Activated gamma-delta T cell treated with Interleukin-2 at 50 U/mL for 16 hours (primary cell): ENCODE results near the gene HELZ.
A peak's percentile ranks its signal among the peaks of the same experiment; 100 is the strongest.
"Not testable (repeated sequence)": the region's sequence is repeated elsewhere in the genome, so short reads cannot be mapped to it uniquely, and the experiment has no call there.

Experiments
- DNase-seq: peaks from one replicate; pipeline ENCODE4 v3.0.0-alpha.2; 2020

The HELZ gene

DNA sequence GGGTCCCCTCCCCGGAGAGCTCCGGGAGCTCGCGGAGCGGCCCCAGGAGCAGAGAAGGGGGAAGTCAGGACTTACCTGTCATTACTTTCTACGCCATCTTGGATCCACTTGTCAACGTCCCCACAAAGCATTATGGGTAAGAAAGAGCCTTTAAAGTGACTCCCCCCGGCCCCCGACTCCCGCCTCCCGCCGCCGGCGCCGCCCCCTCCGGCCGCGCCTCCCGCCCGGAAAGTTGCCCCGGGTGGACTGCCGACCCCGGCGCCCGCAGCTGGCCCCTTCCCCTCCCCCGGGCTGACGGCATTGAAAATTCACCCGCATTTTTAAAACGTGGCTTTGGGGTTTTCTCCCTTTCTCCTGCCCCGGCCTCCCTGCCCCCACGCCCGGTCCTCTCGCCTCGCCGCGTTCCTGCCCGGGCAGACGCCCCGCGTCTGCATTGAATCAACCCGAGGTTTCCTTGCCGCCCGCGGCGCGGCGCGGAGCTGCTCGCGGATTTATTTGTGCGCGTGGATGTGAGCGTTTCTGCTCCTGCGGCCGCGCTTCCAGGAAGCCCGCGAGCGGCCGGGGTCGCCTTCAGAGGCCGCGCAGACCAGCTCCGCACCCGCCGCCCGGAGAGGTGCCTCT, at the start of gene HELZ:
TSS of gene HELZ (minus strand) at position 124 of the 621 bp plus-strand sequence. CDS start 26,392 bp downstream, outside the sequence.
- peak; percentile 72 for DNase-seq

DNA sequence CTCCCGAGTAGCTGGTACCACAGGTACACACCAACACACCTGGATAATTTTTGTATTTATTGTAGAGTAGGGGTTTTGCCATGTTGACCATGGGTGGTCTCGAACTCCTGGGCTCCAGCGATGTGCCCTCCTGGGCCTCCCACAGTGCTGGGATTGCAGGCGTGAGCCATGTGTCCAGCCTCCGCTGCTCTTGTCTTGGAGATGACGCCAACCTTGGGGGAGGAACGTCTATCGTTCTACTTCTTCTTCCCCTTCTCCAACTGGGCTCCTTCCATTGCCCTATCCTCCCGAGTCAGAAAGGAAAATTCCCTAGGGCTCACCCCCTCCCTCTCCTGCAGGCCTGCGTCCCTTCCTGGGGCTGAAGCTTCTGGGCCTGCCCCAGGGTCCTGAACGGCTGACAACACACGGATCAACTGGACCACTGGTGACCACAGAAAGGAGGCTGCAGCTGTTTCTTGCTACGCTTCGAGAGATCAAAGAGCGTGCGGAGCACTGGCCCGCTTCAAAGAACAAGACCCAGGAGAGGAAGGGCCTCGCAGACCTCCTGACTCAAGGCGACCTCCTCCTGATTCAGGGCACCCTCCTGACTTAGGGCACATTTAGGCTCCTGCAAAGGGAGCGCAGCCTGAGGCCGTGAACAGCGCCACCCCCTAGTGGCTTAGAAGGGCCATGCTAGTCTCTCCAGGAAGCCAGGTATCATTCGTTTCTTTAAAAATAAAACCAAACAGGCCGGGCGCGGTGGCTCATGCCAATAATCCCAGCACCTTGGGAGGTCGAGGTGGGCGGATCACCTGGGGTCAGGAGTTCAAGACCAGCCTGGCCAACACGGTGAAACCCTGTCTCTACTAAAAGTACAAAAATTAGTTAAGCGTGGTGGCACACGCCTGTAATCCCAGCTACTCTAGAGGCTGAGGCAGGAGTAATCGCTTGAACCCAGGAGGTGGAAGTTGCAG, 48.5 kb upstream of the HELZ start:
- DNase-seq = peak; percentile 72

DNA sequence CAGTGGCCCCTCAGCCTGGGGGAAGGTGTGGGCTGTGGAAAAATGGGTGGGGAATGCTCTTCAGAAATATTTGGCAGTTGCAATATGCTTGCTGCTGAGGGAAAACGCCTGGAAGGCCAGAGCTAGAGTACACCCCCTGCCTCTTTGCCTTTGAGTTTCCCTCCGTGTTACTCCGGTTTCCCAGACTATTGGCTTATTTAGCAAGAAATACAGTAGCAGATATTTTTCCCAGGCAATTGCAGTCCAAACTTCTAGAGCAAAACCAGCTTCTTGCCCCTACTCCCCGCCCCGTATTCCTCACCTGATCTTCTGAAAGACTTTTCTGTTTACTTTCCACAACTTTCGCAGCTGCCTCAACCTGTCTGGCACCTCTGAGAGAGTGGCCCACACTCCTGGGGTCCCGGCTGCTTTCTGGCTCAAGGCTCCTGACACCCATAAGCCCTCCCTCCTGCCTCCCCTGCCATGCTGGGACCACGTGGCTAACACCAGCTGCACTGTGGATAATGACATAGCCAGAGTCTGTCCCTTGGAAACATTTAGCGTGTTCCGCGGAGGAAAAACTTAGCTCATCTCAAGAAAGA, 45.8 kb upstream of the HELZ start:
- no peak for DNase-seq

- no peak for DNase-seq
Observed at GRCh38 chr17:67290244-67290643, 45.2 kb upstream of the HELZ start.

DNA sequence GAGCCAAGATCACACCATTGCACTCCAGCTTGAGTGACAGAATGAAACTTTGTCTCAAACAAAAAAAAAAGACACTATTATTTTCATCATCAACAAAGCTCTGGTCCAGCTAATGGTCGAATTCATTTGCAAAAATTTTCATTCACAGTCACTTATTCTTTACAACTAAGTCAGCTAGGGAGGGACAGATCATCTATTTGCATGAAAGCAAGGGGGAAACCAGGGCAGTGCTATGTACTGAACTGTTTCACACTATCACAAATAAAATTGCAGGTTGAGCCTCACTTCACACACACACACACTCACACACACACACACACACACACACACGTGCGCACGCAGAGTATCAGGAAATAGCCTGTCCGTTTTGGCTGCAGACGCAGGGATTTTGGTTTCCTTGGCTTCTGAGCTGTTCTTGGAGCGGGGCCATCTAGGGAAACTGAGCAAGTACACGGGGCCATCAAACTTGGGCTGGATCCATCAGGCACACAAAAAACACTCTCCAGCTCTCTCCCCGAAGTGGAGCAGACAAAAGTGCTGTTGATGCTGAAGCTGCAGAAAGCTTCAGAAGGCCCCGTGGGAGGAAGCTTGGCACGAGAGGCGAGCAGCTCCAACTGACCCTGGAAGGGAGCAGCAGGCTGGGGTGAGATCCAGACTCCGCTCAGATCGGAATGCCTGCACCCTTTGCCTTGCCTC, 44.3 kb upstream of the HELZ start:
- DNase-seq = no peak

DNA sequence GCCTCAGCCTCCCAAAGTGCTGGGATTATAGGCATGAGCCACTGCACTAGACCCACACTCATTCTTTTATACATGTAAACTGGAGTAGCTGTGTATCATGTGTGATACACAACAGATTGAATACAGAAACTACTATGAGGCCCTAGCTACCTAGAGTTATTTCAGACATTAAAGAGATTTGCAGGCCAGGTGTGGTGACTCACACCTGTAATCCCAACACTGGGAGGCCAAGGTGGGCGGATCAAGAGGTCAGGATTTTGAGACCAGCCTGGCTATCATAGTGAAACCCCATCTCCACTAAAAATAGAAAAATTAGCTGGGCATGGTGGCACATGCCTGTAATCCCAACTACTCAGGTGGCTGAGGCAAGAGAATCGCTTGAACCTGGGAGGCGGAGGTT, 41.8 kb upstream of the HELZ start:
- DNase-seq = not testable (repeated sequence)

DNA sequence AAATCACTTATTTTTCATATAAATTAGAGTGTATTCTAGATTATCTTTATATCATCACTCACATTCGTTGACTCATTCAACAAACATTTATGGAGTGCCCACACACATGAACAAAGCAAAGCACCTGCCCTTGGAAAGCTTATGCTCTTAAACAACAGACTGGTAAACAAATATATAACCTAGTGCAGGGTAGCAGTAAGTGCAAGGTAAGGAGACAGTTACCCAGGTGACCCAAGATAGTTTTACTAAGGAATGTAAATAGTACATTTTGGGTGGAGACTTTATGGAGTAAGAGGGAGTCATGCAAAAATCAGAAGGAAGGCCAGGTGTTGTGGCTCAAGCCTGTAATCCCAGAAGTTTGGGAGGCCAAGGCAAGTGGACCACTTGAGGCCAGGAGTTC, 40.4 kb upstream of the HELZ start:
- DNase-seq = no peak

DNA sequence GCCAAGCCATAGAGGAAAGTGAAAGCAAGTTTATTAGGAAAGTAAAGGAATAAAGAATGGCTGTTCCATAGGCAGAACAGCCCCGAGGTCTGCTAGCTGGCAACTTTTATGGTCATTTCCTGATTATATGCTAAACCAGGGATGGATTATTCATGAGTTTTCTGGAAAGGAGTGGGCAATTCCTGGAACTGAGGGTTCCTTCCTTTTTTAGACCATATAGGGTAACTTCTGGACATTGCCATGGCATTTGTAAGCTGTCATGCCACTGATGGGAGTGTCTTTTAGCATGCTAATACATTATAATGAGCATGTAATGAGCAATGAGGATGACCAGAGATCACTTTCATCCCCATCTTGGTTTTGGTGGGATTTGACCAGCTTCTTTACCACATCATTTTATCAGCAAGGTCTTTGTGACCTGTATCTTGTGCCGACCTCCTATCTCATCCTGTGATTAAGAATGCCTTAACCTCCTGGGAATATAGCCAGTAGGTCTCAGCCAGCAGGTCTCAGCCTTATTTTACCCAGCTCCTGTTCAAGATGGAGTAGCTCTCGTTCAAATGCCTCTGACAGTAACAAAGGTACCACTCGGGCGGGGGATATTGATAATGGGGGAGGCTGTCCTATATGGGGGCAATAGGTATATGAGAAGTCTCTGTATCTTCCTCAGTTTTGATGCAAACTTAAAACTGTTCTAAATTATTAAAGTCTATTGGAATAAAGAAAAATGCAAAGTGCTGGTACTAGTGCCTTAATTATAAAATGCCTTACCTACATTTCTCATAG, 38.9 kb upstream of the HELZ start:
- no peak for DNase-seq

DNA sequence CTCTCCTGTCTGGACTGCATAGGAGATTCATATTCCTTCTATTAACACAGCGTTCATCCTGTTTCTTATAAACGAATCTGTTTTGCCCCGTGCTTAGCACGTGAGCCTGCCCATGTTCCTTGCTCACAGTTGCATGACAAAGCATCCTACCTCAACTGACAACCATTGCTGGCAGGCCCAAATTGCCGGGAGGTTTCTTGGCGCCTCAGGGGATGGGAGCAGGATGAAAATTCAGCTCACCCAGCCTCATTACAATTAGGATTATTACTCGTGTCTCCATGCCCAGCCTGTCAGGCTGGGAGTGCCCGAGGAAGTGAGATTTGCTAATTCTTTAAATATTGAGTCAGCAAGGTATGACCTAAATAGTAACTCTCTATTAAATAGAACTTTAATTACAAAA, 36.7 kb upstream of the HELZ start:
- DNase-seq = no peak

GRCh38 chr17:67281053-67281452, 36.1 kb upstream of the HELZ start:
- DNase-seq = no peak

- DNase-seq = no peak
Observed at GRCh38 chr17:67280279-67280678, 35.3 kb upstream of the HELZ start.

DNA sequence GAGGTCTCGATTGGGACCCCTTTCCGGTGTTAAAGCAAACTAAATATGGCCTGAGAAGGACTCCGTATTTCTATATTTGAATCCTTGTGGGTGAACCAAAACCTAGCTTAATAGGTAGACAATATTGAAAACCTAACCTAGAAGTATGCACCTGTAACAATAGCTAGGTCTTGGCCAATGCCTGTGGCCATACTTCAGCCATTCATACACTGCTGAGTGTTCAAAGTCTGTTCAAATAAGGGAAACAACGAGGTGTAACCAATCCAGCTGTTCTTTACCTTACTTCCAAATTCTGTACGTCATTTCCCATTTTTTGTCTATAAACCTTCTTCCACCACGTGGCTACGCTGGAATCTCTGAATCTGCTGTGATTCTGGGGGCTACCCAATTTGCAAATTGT, 34.1 kb upstream of the HELZ start:
- no peak for DNase-seq

GRCh38 chr17:67278363-67278762, 33.4 kb upstream of the HELZ start:
- no peak for DNase-seq

DNA sequence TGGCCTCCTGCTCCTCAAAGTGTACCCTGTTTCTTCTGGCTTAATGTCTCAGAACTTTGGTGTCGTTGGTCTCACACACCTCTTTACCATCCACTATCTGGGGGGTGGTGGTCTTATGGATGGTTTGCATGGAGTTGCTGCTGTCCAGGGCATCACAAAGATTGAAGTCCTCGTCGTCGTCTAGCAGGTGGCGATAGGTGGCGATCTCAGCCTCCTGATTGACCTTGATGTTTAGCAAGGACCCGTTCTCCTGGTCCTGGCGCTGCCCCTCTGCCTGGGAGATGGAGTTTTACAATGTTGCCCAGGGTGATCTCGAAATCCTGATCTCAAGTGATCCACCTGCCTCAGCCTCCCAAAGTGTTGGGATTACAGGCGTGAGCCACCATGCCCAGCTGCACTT, 31.1 kb upstream of the HELZ start:
- no peak for DNase-seq

- DNase-seq = no peak
Observed at GRCh38 chr17:67274466-67274865, 29.5 kb upstream of the HELZ start.

DNA sequence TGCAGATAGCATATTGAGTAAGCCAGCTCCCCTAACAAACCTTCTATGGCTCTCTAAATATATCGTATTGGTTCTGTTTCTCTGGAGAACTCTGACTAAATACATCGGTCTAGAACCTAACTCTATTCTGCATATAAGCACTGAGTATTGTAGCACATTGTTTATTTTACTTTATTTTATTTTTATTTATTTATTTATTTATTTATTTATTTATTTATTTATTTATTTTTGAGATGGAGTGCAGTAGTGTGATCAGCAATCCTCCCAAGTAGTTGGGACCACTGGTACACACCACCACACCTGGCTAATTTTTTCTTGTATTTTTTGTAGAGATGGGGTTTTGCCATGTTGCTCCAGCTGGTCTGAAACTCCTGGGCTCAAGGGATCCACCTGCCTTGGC, 28.9 kb upstream of the HELZ start:
- no peak for DNase-seq

DNA sequence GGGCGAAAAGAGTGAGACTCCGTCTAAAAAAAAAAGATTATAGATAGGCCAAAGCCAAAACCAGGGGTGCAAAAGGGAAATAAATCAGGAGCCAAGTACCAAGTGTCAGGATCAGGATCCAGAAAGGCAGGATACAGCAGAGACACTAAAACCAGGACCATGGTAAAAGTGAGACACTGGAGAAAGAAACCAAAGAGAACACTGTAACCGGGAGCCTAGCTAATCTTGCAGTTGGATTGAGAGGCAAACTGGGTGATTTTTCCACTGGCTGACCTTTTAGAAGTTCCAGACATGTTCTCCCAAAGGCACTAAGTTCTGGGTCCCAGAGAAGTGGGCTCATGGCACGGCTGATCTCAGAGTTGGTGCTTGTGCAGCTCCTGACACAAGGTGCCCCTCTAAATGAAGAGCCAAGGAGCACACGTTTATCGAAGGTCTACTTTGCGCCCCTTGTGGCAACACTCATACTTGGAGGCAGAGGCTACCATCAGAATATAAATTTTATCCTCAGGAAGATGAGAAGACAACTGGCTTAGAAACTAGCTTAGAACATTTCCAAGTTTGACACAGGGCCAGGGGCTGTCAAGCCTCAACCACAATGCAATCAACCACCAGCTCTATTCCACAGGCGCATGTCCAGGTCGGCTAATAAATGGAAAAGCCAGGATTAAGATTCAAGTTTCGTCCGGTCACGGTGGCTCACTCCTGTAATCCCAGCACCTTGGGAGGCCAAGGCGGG, 27.5 kb upstream of the HELZ start:
- DNase-seq = no peak

DNA sequence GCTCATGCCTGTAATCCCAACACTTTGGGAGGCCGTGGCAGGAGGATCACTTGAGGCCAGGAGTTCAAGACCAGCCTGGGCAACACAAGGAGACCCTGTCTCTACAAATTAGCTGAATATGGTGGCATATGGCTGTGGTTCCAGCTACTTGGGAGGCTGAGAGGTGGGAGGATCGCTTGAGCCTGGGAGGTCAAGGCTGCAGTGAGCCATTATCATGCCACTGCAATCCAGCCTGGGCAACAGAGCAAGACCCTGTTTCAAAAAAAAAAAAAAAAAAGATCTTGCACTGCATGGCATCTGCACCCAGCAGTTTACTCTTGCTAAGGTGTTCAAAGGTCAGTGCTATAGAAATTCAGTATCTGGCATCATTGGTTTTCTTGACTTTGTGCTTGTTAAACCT, 26.2 kb upstream of the HELZ start:
- DNase-seq = not testable (repeated sequence)

DNA sequence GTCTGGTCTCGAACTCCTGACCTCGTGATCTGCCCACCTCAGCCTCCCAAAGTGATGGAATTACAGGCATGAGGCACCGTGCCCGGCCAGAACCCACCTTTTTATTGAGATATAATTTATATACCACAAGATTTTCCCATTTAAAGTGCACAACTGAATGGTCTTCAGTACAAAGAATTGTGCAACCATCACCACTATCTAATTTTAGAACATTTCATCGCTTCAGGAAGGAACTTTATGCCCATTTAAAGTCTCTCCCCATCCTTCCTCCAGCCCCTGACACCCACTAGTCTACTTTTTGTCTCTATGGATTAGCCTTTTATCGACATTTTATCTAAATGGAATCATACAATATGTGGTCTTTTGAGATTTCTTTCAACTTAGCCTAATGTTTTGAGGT, 25.4 kb upstream of the HELZ start:
- no peak for DNase-seq

- no peak for DNase-seq
Observed at GRCh38 chr17:67266496-67266895, 21.5 kb upstream of the HELZ start.

DNA sequence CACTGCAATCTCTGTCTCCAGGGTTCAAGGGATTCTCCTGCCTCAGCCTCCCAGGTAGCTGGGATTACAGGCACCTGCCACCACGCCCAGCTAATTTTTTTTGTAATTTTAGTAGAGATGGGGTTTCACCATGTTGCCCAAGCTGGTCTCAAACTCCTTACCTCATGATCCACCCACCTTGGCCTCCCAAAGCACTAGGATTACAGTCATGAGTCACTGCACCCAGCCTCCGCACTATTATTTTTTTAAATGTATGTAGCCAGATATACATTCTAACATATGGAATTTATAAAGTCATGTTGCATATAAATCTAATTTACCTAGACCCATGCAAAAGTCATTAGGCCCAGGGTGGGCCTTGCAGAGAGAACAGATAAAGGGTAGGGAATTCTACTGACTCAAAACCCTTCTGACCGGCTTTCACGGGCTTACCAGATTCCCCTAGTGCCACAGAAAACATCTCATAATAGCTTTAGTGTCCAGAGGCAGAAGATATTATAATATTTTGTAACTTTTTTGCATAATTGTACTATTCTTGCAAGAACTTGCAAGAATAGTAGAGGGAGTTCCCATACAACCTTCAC, 20.5 kb upstream of the HELZ start:
- no peak for DNase-seq
